Stimulated activated naive B cell treated with anti-CD40 and anti-IgM and Interleukin-4, amounts not matched to agents 10 μg/mL and 1 μg/mL and 100 μg/mL, for 72 hours (primary cell): ENCODE data around the gene SMIM43.

Experiments
- ATAC-seq, 2 donors: fragments of 150-1000 bp; cut with Tn5 transposase; replicated peaks; 2 replicates each; pipeline ENCODE4 v1.10.0; 2021; ENCODE audit warnings: moderate library complexity in 1 of 2
- DNase-seq: peaks from one replicate; pipeline ENCODE4 v3.0.0; 2021
- H3K27ac Mint-ChIP-seq: one replicate; pipeline ENCODE4 v1.8.0; 2022; ENCODE audit warnings: mild to moderate bottlenecking, mixed read lengths
- H3K27me3 Mint-ChIP-seq, 2 donors: one replicate each; pipeline ENCODE4 v1.8.0; 2022; ENCODE audit warnings: mixed read lengths in 2 of 2
- H3K36me3 Mint-ChIP-seq, 2 donors: one replicate each; pipeline ENCODE4 v1.8.0; 2022; ENCODE audit warnings: mixed read lengths in 2 of 2, mild to moderate bottlenecking in 1 of 2
- H3K4me1 Mint-ChIP-seq, 2 donors: one replicate each; pipeline ENCODE4 v1.8.0; 2022; ENCODE audit warnings: mixed read lengths in 2 of 2, mild to moderate bottlenecking in 1 of 2
- H3K4me3 Mint-ChIP-seq, 2 donors: one replicate each; pipeline ENCODE4 v1.8.0; 2022; ENCODE audit warnings: mild to moderate bottlenecking in 2 of 2, mixed read lengths in 2 of 2, moderate library complexity in 1 of 2
- H3K9me3 Mint-ChIP-seq, 2 donors: one replicate each; pipeline ENCODE4 v1.8.0; 2022; ENCODE audit warnings: mixed read lengths in 2 of 2, mild to moderate bottlenecking in 1 of 2

Gene SMIM43

DNA sequence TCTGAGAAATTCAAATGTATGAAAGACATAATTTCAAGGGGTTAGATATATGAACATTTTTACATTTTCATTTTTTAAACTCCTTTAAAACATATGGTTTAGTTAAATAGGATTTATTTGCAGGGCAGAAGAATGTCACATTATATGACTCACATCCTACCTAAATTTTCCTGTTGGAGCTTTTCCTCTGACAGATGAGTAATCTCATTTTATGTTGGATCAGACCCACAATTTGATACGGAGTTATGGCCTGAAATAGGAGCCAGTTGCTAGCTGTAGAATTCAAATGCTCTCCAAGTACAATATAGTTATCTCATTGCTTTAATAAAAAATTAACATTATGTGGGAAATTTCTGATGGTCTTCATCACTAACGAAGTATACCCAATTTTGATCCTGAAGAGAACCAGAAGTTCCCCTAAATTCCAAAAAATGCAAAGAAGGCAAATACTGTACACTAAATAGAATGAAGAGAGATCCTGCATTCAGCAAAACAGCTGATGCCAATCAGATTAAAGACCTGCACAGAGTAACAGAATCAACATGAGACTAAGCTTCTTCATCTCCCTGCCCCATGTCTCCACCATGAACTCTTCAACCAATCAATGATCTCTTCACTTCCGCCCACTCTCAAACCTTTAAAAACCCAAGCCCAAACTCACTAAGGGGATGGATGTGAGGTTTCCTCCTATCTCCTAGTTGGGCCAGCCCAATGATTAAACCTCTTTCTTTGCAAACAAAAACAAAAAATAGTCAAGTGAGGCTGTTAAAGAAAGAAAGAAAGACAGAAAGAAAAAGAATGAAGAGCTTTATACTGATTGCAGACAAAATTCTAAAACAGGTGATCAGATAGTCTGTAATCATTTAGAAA lies 25.2 kb upstream of the SMIM43 start:
- ATAC-seq, result no peak
- H3K4me1 Mint-ChIP-seq, result no peaks in the 10 kb centered on the region
- no peak for DNase-seq
- peaks cover 35 to 47% of the 10 kb centered on the region in 2 donors for H3K27me3 Mint-ChIP-seq
- H3K4me3 Mint-ChIP-seq, result no peak overlapping the region
- no peaks in the 10 kb centered on the region for H3K9me3 Mint-ChIP-seq
- no peak overlapping the region for H3K27ac Mint-ChIP-seq
- H3K36me3 Mint-ChIP-seq, result no peaks in the 10 kb centered on the region

DNA sequence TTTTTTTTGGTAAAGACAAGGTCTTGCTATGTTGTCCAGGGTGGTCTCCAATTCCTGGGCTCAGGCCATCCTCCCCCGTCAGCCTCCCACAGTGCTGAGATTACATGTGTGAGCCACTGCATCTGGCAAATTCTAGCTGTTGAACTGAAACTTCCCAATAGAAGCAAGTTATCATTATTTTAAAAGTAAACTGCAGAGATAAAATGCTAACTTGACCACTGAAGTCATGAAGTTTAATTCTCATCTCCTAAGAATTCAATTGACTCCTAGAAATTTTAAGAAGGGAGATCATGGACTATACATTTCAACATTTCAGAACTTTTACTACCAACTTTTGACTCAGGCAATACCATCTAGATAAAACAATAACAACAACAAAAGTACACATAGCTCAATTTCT lies 24.5 kb upstream of the SMIM43 start:
- Mint-ChIP-seq H3K9me3 (no peaks in the 10 kb centered on the region), H3K27ac (no peak overlapping the region), H3K27me3 (peaks cover 29 to 40% of the 10 kb centered on the region in 2 donors), H3K4me3 (no peak overlapping the region), H3K36me3 (no peaks in the 10 kb centered on the region), H3K4me1 (no peaks in the 10 kb centered on the region)
- DNase-seq (no peak), ATAC-seq (no peak)

DNA sequence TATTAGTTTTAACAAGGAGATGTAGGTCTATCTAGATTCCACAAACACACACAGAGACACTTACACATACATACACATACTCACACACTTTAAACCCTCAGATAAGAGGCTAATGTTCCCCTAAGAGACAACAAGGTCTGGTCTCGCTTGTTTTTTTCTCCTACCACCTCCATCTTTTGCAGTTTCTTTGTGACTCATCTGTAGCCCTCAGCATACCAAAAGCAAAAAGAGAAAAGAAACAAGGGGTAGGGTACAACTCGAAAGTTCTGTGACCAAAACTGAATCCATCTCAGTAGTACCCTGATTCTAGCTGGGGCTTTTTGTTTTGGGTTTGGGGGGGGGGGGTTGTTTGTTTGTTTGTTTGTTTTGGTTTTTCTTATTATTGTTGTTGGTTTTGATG lies 23.9 kb upstream of the SMIM43 start:
- H3K9me3 Mint-ChIP-seq, result peaks cover 0 to under 1% of the 10 kb centered on the region in 2 donors
- H3K4me3 Mint-ChIP-seq, result no peak overlapping the region
- peaks cover 26 to 34% of the 10 kb centered on the region in 2 donors for H3K27me3 Mint-ChIP-seq
- ATAC-seq, result no peak
- no peak for DNase-seq
- no peak overlapping the region for H3K27ac Mint-ChIP-seq
- no peaks in the 10 kb centered on the region for H3K36me3 Mint-ChIP-seq
- no peaks in the 10 kb centered on the region for H3K4me1 Mint-ChIP-seq

DNA sequence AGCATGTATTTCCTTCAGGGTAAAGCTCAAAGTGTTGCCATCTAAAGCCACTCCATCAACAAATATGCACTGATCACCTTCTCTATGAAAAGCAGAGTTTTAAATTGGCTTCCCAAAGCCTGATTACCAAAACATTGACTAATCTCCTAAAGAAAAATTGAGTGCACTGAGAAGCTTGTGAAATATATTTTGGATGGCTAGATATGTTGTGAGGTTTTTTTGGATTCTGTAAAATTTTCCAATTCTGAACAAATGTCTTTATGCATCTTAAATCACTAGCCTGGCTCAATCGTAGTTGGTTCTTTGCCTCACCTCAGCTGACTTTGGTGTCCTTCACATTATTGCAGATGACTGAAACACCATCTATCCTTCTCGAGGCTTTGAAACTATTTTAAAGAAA lies 21.3 kb upstream of the SMIM43 start:
- Mint-ChIP-seq H3K9me3 (peaks cover 0 to 2% of the 10 kb centered on the region in 2 donors), H3K36me3 (no peaks in the 10 kb centered on the region), H3K4me1 (no peaks in the 10 kb centered on the region), H3K27me3 (peaks cover 30 to 34% of the 10 kb centered on the region in 2 donors), H3K4me3 (no peak overlapping the region), H3K27ac (no peak overlapping the region)
- DNase-seq, result no peak
- ATAC-seq, result no peak

DNA sequence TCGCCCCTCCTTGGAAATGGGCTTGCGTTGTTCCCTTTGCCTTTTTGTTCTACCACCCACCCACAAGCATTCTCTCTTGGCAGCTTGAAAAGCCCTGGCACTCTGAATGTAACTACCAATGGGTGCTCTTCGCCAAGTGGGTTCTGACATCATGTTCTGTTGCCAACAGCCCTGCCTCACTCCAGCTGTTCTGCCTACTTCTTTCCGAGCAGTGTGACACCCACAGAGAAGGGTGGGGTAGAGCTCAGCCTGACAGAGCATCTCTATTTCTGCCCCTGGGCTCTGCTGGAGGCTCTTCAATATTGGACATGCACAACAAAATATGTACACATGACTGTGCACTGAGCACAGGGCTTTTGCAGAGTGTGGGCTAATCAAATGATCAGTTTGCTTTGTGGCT lies 20.5 kb upstream of the SMIM43 start:
- no peak overlapping the region for H3K4me3 Mint-ChIP-seq
- H3K36me3 Mint-ChIP-seq, result no peaks in the 10 kb centered on the region
- peaks cover 34 to 39% of the 10 kb centered on the region in 2 donors for H3K27me3 Mint-ChIP-seq
- DNase-seq, result no peak
- ATAC-seq, result no peak
- H3K9me3 Mint-ChIP-seq, result peaks cover 0 to 2% of the 10 kb centered on the region in 2 donors
- H3K4me1 Mint-ChIP-seq, result no peaks in the 10 kb centered on the region
- H3K27ac Mint-ChIP-seq, result no peak overlapping the region

DNA sequence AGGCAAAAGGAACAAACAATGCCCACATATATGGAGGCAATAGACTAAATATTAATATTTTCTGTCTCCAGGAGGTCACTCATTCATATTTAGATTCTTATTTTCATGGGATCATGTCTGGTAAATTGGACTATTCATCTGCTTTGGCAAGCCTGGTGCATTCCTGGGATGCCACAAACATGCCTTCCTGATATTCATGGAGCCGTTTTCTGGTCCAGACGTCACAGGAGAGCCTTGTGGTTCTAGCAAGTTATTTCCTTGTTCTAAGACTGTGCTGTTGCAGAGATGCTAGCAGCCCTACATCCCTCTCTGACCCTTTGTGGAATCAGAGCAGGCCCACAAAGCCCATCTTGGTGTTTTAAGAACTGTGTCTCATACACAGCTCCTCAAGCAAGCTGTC lies 20.0 kb upstream of the SMIM43 start:
- DNase-seq (no peak), ATAC-seq (no peak)
- no peak overlapping the region for H3K4me3 Mint-ChIP-seq
- no peaks in the 10 kb centered on the region for H3K36me3 Mint-ChIP-seq
- H3K4me1 Mint-ChIP-seq, result no peaks in the 10 kb centered on the region
- H3K9me3 Mint-ChIP-seq, result peaks cover 0 to 2% of the 10 kb centered on the region in 2 donors
- H3K27me3 Mint-ChIP-seq, result peaks cover 35 to 45% of the 10 kb centered on the region in 2 donors
- no peak overlapping the region for H3K27ac Mint-ChIP-seq

DNA sequence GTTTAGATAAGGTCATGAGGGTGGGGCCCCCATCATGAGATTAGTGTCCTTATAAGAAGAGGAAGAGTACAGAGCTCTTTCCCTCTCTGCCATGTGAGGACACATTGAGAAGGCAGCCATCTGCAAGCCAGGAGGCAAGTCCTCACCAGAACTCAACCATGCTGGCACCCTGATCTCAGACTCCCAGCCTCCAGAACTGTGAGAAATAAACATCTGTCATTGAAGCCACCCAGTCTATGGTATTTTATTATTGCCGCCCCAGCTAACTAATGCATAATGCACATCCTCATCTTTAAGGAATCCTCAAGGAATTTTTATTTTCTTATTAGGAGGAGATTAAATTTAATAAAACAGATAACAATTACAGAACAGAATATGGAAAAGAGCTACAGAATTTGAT lies 19.4 kb upstream of the SMIM43 start:
- no peak for DNase-seq
- Mint-ChIP-seq H3K4me3 (no peak overlapping the region), H3K4me1 (no peaks in the 10 kb centered on the region), H3K9me3 (peaks cover 0 to 2% of the 10 kb centered on the region in 2 donors), H3K27me3 (peaks cover 36 to 46% of the 10 kb centered on the region in 2 donors), H3K27ac (no peak overlapping the region), H3K36me3 (no peaks in the 10 kb centered on the region)
- ATAC-seq, result no peak

DNA sequence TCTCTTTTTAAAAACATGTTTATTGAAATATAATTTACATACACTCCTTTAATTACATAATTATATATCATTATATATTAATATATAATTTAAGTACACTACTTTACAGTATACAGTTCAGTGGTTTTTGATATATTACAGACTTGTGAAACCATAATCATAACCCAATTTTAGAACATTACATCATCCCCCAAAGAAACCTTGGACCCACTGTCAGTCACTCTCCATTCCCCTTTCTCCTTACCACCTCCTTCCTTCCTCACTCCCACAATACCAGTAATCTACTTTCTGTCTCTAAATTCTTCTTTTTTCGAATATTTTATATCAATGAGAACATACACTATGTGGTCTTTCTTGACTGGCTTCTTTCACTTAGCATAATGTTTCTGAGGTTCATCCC lies 18.2 kb upstream of the SMIM43 start:
- no peak for DNase-seq
- no peak for ATAC-seq
- no peaks in the 10 kb centered on the region for H3K36me3 Mint-ChIP-seq
- peaks cover 28 to 37% of the 10 kb centered on the region in 2 donors for H3K27me3 Mint-ChIP-seq
- no peak overlapping the region for H3K4me3 Mint-ChIP-seq
- H3K27ac Mint-ChIP-seq, result no peak overlapping the region
- peaks cover 0 to 2% of the 10 kb centered on the region in 2 donors for H3K9me3 Mint-ChIP-seq
- no peaks in the 10 kb centered on the region for H3K4me1 Mint-ChIP-seq

DNA sequence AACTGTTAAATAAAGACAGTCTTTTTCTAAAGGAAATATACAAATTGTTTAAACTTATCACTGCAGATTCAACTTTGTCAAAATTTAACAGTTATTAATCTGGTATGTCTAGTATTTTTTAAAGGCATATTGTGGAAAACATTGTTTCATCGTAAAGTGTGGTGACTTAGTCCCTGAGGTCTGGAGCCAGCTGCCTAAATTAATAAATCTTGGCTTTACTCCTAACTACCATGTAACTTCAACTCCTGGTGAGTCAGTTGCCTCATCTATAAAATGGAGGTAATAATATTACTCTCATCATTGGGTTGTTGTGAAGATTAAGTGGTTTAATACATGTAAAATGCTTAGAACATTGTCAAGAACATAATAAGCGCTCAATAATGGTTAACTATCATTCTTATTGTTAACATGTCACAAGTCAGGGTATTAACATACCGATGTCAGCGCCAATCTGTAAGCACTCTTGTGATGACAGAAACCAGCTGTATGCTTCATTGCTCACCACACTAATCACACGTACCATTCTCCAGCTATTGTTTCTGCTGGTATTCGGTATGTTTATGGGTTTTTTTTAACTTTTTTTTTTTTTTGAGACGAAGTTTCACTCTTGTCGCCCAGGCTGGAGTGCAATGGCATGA lies 14.1 kb upstream of the SMIM43 start:
- Mint-ChIP-seq H3K4me3 (no peak overlapping the region), H3K4me1 (no peaks in the 10 kb centered on the region), H3K27ac (no peak overlapping the region), H3K36me3 (no peaks in the 10 kb centered on the region), H3K9me3 (peaks cover 0 to 2% of the 10 kb centered on the region in 2 donors), H3K27me3 (peaks cover 22 to 33% of the 10 kb centered on the region in 2 donors)
- ATAC-seq (no peak), DNase-seq (no peak)

DNA sequence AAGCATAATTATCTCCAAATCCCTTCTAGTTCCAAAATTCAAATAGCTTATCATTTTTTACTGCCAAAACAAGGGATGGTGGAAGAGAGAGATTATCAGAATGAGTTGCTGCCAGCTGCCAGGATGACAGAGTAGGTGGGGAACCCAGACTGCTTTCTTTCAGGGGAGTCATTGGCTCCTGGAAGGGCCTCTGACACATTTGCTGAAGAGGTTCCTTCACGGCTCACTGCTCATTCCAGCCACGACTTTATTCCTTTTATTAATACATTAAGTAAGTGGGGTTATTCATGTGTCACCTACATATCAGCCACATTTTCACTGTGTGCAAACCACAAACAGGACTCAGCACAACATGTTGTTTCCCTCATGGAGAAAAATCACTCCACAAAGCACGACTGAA lies 12.7 kb upstream of the SMIM43 start:
- Mint-ChIP-seq H3K9me3 (no peaks in the 10 kb centered on the region), H3K4me3 (no peak overlapping the region), H3K4me1 (no peaks in the 10 kb centered on the region), H3K27me3 (peaks cover 25 to 37% of the 10 kb centered on the region in 2 donors), H3K36me3 (no peaks in the 10 kb centered on the region), H3K27ac (no peak overlapping the region)
- no peak for DNase-seq
- ATAC-seq, result no peak

DNA sequence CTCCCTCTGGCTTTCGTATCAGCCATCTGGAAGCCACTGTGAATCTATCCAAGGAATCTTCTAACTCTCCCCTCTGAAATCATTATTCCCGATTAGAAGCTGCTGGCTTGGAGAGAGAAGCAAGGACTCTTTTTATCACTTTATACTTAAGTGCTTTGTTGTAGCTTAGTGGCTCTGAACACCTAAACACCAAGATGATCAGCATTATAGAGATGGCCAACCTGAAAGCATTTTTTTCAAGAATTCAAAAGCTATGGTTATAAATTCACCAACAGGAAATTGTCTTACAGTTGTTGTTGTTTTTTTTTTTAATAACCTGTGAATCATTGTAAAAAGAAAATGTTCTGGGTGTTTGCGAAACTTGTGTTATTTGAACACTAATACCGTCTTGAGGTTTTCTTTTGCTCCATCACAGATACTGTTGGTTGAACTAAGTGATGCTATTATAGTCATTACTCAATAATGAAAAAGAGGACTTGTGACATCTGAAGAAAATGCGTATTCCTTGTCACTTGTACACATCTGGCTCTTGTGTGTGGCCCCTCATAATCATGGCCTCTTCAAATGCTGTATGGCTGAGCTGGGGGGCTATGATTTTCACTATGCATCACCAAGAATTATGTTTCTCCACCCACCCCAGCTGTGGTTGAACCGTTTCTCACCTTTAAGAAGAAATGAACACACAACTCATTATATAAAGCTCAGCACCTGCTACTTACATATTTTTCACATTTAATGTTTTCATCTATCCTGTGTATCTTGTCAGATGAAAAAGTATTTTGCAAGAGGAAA lies 11.8 kb upstream of the SMIM43 start:
- peaks cover 25 to 42% of the 10 kb centered on the region in 2 donors for H3K27me3 Mint-ChIP-seq
- ATAC-seq (no peak), DNase-seq (no peak)
- no peaks in the 10 kb centered on the region for H3K4me1 Mint-ChIP-seq
- no peak overlapping the region for H3K4me3 Mint-ChIP-seq
- H3K36me3 Mint-ChIP-seq, result no peaks in the 10 kb centered on the region
- H3K27ac Mint-ChIP-seq, result no peak overlapping the region
- no peaks in the 10 kb centered on the region for H3K9me3 Mint-ChIP-seq

DNA sequence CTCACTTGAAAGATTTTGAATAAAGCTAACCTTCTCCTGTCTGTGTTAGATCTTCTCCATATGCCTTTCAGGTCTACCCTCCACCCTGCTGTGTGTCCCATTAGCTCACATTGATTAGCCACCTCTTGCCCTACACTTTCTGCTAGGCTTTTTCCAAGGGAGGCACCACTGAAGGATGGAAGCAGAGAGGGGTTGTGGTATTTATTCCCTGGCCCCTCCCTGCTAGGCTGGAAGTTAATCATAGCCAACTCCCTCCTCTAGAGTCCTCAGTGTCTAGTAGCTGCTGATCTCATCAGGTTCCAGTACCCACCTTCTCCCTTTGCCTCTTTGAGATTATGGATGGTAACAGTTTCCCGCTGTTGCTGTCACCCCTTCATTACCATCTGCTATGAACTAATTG lies 8.9 kb upstream of the SMIM43 start:
- no peaks in the 10 kb centered on the region for H3K36me3 Mint-ChIP-seq
- H3K9me3 Mint-ChIP-seq, result no peaks in the 10 kb centered on the region
- no peak overlapping the region for H3K4me3 Mint-ChIP-seq
- no peaks in the 10 kb centered on the region for H3K4me1 Mint-ChIP-seq
- ATAC-seq, result no peak
- no peak overlapping the region for H3K27ac Mint-ChIP-seq
- no peak for DNase-seq
- peaks cover 19 to 46% of the 10 kb centered on the region in 2 donors for H3K27me3 Mint-ChIP-seq

DNA sequence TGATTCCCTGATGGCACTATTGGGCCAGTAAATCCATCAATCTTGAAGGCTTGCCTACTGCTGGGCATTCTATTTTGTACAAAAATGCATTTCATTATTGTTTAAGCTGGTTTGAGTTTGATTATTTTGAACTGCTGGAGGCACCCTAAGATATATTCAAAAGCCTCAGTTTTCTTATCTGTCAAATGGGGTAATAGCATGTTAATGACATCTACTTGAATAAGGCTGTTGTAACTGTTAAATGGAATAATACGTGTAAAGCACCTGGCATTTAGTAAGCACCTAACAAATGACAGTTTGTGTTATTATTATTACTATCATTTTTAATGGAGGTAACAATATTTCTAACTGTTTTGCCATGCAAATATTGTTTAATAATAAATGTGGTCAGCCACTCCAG lies 6.9 kb upstream of the SMIM43 start:
- DNase-seq (no peak), ATAC-seq (no peak)
- Mint-ChIP-seq H3K27me3 (peaks cover 32 to 45% of the 10 kb centered on the region in 2 donors), H3K4me1 (no peaks in the 10 kb centered on the region), H3K27ac (no peak overlapping the region), H3K36me3 (no peaks in the 10 kb centered on the region), H3K4me3 (no peak overlapping the region), H3K9me3 (no peaks in the 10 kb centered on the region)

DNA sequence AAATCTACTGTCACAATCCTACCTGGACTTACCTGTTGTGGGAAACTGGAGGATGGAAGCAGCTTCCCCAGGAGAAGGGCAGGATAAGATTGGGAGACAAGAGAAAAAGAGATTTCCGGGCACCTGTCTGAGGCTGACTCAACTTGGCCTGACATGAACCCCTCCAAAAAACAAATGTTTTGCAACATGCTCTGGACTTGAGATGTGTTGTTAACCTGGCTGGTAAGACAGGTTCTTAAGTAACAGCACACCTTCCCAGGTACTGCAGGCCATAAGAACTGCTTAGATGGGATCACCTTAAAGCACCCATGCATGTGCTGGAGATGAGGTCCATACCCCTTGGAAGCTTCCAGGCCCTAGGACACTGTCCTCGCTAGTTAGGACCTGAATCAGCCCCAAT lies 4.4 kb upstream of the SMIM43 start:
- ATAC-seq, result no peak
- H3K27me3 Mint-ChIP-seq, result peaks cover 40 to 58% of the 10 kb centered on the region in 2 donors

More for the DNA sequence above, 4.4 kb upstream of the SMIM43 start:
- peaks cover 6 to 12% of the 10 kb centered on the region in 2 donors for H3K4me1 Mint-ChIP-seq
- DNase-seq, result no peak
- H3K9me3 Mint-ChIP-seq, result no peaks in the 10 kb centered on the region
- no peaks in the 10 kb centered on the region for H3K36me3 Mint-ChIP-seq
- H3K4me3 Mint-ChIP-seq, result no peak overlapping the region
- no peak overlapping the region for H3K27ac Mint-ChIP-seq
